Posterior vena cava (tissue), 2 donors: Measurements from ENCODE around the gene SPON2. TPM values are rescaled to one million over a fixed set of nuclear protein-coding genes. Genes with fewer than 3 reads are reported as not detected.

Experiments used
- DNase-seq: peaks from one replicate; pipeline ENCODE4 v3.0.0-alpha.2; 2020; ENCODE audit warnings: low spot score
- intact Hi-C, 2 donors: fragments of 100-400 bp; cut with DNase I; formaldehyde crosslinking; loops; one replicate each; pipeline versions ENCODE4 v1.14.1 to v1.14.2; 2022 to 2023
- long read RNA-seq, 2 donors: library from polyadenylated mRNA; unstranded; transcript quantifications; one replicate each; pipeline ENCODE4 v2.0.0, GENCODE V29; 2020 to 2021
- total RNA-seq, 2 donors: library from RNA; stranded (reverse); fragmentation: NEBNext Ultra II Directional; extraction: Animal tissue kit (Norgen Biotek cat#: 25700); gene quantifications; one replicate each; pipeline ENCODE4 v1.2.1, GENCODE V29; 2021
- donor health status: DM: yes; HTN: yes; CAD: no.
- donor health status: DM: yes; HTN: yes; CAD: no.

SPON2 gene
- 10 to 100 TPM; 18.1 to 63.3 TPM for total RNA-seq
- long read RNA-seq, donor 1, transcript SPON2-201 (6 exons, 1,869 nt) = major isoform, 27 of 47 reads
- long read RNA-seq, donor 1, partial matches to known transcripts = 8 of 47 reads
- long read RNA-seq, donor 1, other reads (novel, unspliced or antisense) = 11 of 47 reads
- long read RNA-seq, donor 2, transcript SPON2-201 (6 exons, 1,869 nt) = major isoform, 52 of 73 reads
- long read RNA-seq, donor 2, partial matches to known transcripts = 12 of 73 reads
- long read RNA-seq, donor 2, other reads (novel, unspliced or antisense) = 9 of 73 reads

DNA sequence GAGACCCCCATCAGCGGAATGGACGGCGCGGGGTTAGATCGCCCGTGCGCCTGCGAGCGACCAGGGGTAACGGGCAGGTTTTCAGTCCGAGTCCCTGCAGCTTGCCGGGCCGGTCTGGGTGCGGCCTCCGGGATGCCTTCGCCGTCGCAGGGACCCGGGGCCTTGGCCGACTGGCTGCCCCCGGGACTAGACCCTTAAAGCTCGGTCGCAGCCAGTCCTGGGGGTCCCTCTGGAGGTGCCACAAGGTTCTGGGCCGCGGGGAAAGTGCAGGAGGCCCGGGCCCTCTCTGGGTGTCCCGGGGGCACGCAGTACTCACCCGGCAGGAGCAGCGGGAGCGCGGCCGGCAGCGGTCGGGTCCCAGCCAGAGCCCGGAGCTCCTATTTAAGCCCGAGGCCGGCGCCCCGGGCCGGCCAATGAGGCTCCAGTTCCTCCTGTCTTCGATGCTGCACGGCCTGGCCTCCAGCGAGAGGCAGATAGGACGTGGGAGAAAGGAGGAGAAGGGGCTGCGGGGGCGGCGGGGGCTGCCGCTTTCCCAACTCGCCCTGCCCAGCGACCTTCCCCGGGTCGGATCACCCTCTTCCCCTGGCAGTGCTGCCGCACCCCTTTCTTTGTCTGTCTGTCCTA is at the start of gene SPON2:
SPON2 (minus strand) TSS at position 356 of the 624 bp plus-strand sequence.
- intact Hi-C loops = loop anchor here in 1 of 2 donors (5.0 kb wide), 1 partner anchor 35 kb away; no protein-coding TSS in a partner anchor
- peak; percentile 84 for DNase-seq

DNA sequence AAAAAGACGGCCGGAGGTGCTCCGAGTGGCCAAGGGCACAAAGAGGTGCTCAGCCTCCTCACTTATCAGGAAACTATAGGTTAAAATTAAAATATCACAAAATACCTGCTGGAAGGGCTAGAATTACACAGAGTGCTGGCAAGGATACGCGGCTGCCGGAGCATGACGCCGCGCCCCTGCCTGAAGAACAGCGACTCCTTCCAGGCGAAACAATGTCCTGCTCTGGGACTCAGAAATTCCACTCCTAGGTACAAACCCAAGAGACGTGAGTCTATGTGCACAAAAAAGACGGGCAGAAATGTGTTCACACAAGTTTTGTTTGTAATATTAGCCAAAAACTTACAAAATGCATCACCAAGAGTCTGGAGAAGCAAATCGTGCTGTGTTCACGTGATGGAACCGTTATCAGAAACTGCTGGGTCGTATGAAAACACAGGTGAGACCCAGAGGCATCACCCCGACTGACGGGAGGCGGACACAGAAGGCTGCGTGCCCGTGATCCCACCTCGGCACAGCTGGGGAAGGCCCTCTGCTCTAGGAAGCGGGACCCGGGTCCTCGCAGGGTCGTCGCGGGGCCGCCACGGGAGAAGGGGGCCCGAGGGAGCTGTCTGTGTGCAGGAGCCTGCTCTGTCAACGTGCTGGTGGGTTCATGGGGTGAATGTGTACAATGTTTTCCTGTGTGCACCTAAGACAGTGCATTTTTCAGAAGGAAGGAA is 48.9 kb upstream of the SPON2 start:
- DNase-seq = no peak
- intact Hi-C loops = no loop called here

DNA sequence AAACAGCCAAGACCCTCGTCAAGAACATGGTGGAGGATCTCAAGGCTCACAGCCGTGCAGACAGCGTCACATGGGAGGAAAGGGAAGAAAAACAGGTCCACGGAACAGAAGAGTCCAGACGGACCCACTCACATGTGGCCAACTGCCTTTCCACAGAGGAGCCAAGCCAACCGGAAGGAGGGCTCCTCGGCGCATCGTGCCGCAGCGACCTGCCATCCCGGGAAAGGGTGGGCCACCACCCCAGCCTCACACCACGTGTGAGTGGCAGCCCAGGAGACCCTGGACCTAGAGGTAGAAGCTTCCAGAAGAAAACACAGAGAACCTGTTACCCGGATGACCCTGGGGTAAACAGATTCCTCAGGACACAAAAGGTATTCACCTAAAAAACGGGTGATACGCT is 48.2 kb upstream of the SPON2 start:
- DNase-seq = no peak
- intact Hi-C loops = no loop called here

DNA sequence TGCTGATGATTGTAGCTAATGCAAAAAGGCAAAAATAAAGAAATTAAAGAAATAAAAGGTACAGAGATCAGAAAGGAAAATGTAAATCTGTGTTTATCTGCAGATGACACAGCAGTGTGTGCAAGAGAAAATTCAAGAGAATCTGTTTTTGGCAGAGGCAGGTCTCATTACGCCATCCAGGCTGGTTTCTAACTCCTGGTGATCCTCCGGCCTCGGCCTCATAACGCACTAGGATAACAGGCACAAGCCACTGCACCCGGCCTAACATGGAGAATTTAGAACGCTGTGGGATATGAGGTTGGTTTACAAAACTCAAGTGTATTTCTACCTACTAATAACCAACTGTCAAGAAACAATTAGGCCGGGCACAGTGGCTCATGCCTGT is 47.2 kb upstream of the SPON2 start:
- intact Hi-C loops = no loop called here
- no peak for DNase-seq

DNA sequence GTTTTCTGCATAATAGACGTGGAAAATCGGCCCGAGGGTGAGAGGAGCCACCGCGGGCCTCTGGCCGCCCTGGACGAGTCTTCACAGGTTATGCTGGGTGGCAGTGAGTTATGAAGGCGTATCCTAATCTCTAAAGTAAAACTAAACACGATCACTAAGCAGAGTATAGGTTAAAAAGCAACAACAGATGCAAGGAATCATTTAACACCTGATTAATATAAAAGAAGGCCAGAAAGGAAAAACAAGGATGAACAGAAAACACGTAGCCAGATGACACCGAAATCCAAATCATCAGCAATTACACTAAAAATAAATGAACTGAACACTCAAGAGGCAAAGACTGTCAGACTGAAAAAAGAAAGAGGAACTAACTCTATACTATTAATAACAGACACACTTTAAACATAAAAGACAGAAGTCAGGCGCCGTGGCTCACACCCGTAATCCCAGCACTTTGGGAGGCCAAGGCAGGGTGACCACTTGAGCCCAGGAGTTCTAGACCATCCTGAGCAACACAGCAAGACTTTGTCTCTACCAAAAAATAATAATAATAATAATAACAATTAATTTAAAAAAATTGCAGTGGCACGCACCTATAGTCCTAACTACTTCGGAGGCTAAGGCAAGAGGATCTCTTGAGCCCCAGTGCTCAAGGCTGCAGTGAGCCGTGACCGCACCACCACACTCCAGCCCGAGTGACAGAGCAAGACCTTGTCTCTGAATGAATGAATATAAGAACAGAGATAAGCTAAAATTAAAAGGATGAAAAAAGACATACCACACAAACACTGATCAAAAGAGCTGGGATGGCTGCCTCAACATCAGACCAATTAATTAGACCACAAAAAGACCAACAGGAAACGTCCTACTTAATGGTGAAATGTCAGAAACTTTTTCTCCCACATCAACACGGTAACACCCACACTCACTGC is 46.5 kb upstream of the SPON2 start:
- intact Hi-C loops = no loop called here
- no peak for DNase-seq

DNA sequence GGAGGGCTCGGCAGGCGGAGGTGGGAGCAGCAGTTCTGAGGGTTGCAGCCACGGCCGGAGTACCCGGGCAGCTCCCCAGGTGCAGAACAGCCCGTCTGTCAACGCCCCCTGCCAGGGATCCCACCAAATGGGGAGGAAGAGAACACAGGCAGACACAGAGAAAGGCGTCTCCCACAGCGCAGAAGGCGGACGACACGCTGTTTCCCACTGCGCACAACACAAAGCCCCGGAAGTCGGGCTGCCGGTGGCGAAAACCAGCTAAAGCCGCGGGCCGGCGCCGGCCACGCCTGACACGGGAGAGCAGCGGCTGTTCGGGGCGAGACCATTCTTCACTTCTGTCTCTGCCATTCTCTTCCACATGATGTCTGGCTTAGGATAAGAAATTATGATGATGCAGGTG is 45.0 kb upstream of the SPON2 start:
- no peak for DNase-seq
- intact Hi-C loops = no loop called here

DNA sequence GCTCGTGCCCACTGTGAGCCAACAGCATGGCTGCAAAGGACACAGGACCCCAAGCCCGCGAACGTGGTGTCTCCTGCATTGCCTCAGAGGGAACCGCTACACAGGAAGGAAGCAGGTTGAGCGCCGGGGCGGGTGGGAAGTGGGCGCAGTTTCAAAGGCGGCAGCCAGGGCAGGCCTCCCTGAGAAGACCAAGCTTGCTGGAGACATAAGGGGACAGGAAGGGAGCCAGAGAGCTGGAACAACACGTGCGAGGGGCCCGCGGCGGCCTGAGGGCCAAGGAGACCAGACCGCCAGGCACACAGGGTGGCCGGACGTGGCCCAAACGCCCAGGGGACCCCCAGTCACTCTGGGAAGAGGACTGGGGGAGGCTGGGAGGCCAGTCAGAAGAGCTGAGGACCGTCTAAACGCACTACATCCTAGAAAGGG is 44.5 kb upstream of the SPON2 start:
- DNase-seq = no peak
- intact Hi-C loops = no loop called here

DNA sequence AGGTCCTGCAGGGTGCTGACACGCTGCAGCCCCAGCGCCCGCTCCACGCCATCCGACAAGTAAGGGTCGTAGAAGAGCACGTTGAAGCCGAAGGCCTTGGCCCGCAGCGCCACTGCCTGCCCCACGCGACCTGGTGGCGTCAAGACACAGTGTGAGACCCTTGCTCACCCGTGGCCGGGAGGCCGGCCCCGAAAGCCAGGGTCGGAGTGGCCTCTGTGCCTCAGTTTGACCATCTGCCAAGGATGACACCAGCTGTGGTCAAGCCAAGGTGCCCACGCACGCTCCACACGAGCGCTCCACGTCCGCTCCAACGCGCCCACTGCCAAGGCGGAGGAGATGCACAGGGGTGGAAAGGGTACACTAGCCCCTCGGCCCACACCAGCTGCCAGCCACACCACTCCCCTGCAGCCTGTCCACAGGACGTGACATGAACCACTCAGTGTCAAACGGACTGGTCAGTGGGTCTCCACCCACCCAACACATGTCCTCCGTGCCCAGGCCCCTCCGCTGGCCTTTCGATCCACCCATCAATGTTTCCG is 43.8 kb upstream of the SPON2 start:
- intact Hi-C loops = no loop called here
- no peak for DNase-seq

DNA sequence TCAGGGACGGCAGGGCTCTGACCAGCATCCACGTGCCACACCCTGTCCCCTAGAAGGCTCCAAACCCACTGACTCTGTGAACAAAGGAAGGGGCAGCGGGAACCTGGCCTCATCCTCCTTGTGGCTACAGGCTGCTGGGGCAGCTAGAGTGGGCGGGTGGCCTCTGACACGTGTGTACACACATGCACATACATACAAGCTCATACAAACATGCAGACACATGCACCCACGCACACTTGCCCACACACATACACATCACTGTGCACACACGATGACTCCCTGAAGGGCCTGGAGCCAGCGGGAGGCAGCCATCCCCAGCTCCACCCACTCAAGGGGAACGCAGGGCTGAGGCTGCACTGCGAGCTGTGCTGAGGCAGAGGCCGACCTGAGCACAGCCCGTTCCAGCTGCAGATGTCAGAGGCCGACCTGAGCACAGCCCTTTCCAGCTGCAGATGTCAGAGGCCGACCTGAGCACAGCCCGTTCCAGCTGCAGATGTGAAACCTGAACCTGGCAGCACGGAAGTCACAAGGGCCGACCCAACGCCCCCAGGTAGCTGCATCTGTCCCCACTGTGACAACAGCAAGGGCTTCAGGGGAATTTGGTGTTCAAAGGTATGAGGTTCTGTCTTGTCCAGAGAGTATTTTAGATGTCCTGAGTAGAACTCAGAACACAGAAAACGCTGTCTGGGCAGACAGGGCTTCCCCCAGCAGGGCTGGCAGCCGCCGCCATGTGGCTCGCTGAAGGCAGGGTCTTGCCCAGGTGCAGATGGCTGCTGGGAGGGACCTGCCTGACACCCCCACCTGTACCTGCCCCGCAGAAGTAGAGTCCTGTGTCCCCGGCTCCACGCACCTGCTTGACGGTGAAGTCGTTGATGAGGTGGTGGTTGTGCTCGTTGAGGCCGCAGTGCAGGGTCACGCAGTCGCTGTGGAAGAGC is 43.0 kb upstream of the SPON2 start:
- no peak for DNase-seq
- intact Hi-C loops = no loop called here

DNA sequence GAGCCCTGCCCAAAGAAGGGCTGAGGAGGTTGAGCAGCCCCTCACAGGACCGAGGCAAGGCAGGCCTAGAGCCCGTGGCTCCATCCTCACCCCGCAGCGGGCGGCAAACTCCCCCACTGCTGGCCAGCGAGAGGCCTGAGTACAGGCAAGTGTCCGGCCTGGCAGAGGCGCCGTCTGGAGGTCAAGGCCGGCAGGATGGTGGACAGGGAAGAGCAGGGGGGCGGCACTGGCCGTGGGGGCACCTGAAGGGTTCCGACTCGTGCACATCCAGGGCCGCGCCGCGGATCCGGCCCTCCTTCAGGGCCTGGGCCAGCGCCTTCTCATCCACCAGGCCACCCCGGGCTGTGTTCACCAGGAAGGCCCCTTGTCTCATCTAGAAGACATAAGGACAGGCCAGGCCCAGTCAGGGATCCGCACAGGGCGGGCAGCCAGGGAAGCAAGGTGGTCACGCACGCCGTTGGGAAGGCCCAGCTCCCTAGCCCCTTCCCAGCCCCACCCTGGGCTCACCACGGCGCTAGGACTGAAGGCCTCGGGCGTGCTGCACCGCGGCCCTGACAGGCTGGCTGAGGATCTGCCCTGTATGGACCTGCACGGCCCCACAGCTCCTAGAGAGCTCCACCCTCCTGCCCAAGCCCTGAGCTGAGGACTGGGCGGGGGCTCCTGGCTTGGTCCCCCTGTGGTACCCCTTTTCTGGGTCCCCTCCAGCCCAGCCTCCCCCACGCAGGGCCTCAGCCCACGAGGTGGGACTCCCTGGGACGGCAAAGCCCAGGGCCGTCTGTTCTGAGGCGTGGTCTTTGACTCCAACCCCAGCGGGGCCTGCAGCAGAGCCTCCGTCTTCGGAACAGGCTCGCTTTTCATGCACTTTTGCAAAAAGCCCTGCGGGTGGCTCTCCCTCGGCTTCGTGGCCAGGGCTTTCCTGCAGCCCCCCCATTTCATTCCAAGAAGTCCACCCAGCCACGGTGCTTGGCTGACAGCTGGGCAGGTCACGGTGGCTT is 42.0 kb upstream of the SPON2 start:
- intact Hi-C loops = no loop called here
- no peak for DNase-seq

DNA sequence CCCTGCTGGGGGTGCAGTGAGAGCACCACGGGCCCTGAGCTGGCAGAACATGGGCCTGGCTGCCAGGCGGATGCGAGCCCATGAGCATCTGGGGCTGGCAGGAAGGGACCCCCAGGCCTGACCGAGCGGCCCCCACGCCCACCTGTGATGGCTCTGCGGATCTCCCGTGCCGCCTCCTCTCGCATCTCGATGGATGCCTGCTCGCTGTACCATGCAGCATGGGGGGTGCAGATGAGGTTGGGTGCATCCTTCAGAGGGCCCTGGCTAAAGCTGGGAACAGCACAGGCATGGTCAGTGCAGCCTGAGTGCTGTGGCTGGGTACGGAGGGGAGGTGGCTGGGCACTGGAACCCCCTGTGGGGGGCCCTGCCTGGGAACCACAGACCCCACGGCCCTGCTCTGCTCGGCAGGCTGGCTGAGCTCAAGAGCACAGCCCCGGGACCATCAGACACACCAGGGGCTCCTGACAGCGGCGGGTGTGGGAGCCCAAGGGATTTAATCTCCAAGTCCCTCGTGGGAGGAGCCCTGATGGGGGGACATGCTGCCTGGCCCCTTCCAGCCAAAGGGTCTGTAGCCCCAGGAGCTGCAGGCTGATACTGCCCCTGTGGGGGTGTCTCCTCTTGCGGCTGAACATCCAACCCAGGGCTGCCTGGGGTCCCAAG is 41.1 kb upstream of the SPON2 start:
- DNase-seq = no peak
- intact Hi-C loops = no loop called here

DNA sequence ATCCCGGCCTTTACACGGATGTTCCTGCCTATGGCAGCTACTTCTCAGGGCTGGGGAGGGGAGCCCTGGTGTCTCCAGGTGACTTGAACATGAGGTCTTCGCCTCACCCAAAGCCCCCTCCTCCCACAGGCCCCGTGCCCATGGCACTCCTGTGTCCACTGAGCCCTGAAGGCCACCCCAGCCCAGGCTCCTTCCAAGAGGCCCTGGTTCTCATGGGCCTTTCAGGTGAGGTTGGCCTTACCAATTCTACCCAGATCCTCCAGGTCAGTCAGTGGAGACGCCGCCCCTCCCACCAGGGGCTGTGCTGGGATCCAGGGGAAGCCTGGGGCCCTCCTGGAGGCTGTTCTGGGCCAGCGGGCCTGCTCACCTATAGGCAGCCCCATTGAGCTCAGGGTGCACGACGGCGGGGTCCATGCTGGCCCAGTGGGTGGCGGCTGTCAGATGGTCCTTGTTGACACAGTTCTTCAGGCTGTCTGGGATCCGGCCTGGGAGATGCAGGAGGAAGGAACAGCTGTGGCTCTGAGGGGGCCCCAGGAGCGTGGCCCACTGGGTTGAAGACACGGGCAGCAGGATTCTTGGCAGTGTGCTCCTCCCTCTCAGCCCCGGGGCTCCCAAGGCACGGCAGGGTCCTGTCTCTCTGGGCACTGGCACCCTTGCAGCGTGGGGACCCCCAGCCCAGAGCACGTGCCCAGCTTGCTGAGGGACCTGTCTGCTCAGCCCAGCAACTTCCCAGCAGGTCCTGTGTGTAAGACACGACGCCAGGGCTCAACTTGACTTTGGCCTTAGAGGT is 40.4 kb upstream of the SPON2 start:
- peak; percentile 63 for DNase-seq
- intact Hi-C loops = no loop called here

DNA sequence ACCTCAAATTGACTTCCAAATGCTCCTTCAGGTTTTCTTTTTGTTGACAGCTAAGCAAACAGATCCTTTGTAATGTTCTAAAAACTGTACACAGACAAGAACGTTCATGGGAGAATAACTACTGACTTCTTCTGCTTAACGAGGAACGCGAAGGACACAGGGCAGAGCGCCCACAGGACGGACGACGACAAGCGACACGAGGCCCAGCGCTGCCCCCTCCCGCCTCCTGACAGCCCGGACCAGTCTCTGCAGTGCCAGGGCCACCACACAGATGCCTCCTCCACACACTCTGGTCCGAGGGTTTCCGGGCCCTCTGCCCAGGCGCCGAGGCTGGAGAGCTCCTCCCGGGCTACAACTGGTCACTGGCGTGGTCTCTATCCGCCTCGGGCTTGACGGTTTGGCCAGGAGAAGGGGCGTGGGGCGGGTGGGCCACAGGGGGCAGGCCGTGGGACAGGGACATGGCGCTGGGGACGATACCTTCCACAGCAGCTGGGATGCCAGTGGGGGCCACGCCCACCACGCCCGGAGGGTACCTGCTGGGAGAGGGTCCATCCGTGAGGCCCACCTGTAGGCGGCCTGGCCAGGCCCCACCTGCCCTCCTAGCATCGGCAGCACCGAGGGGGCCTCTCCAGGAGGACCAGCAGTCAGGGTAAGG is 39.6 kb upstream of the SPON2 start:
- intact Hi-C loops = no loop called here
- peak; percentile 80 for DNase-seq

DNA sequence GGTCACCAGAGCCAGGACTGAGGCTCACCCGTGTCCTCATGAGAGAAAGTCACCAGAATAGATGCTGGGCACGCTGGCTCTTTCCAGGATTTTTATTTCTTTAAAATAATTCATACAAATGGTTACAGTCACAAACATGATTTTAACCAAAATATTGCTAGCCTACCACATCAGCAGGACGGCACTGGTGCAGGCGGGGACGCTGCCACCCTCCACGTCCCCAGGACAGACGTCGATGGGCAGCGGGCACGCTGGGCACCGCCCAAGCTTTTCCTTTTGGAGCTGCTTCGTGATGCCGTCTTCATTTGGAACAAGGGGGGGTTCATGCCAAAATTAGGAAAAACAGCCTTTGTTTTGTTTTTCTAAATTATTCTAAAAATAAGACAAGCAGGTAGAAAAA is 39.0 kb upstream of the SPON2 start:
- intact Hi-C loops = no loop called here
- peak; percentile 62 for DNase-seq

DNA sequence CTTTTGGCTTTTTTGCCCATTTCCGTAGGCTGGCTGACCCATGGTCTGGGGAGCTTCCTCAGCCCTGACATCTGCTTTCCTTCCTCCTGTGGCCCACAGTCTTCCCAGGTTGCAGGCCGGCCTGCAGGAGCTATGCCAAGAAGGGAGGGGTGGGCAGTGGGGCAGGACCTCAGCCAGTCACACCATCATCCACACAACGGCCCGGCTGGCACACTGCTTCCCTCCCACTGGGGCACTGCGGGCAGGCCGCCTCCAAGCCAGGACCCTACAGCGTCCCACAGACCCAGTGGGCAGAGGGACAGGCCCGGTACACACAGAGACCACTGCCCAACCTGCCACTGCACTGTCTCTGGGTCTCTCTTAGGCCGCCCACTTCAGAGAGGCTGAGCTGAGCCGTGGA is 38.6 kb upstream of the SPON2 start:
- intact Hi-C loops = no loop called here
- peak; percentile 78 for DNase-seq
